ENCODE results near the gene ZNF701.
A peak's percentile ranks its signal among the peaks of the same experiment; 100 is the strongest.
"Not testable (repeated sequence)": the region's sequence is repeated elsewhere in the genome, so short reads cannot be mapped to it uniquely, and the experiment has no call there.

The ZNF701 gene

GRCh38 chr19:52570000-52570861, at the start of gene ZNF701:
TSS of gene ZNF701 (plus strand) at chr19:52570287. CDS start at chr19:52574148, 3,861 bp downstream.
- peak; percentile 76 for DNase-seq

DNA sequence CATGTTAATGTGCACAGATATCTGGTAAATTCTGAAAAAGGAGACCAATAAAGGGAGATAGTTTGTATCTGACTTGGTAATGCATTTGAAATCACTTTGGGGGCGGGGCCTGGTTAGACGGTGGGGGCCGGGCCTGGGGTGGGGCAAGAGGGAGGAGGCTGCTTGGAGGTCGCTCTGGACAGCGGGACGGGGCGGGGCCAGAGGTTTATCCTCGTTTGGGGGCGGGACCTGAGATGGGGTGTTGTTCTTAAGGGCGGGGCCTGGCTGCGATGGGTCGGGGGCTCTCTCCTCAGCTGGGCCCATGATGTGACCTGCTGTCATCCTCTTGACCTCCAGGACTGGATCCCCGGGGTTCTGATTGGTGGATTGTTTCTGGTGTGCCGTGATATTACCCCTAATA, 47.5 kb upstream of the ZNF701 start:
- DNase-seq = no peak

GRCh38 chr19:52524086-52524485, 46.0 kb upstream of the ZNF701 start:
- no peak for DNase-seq

GRCh38 chr19:52527134-52527955, 42.7 kb upstream of the ZNF701 start, which contains the start of gene ZNF808:
TSS of gene ZNF808 (plus strand) at chr19:52527668. CDS start at chr19:52543285, 15,617 bp downstream.
- DNase-seq = peak; percentile 76

DNA sequence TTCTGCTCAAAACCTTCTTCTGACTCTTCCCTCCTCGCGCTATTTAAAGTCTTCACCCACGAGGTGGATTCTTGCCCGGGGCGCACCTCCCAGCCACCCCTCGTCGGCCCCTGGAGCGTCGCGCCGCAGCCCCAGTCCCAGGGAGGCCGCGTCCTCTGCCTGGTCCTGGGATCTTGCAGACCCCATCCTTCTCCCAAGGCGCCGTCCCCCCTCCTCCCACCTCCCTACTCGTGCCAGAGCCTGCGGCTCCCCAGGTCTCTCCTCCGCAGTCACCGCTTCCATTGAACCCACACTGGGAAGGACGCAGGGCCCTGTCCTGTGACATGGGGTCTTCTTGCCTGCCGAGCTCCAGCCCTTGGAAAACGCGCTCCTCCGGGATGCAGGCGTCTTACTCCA, 42.1 kb upstream of the ZNF701 start:
- no peak for DNase-seq

- DNase-seq = no peak
Observed at GRCh38 chr19:52532480-52532879, 37.6 kb upstream of the ZNF701 start.

- no peak for DNase-seq
Observed at GRCh38 chr19:52533901-52534300, 36.2 kb upstream of the ZNF701 start.

- DNase-seq = not testable (repeated sequence)
Observed at GRCh38 chr19:52535385-52535770, 34.7 kb upstream of the ZNF701 start.

DNA sequence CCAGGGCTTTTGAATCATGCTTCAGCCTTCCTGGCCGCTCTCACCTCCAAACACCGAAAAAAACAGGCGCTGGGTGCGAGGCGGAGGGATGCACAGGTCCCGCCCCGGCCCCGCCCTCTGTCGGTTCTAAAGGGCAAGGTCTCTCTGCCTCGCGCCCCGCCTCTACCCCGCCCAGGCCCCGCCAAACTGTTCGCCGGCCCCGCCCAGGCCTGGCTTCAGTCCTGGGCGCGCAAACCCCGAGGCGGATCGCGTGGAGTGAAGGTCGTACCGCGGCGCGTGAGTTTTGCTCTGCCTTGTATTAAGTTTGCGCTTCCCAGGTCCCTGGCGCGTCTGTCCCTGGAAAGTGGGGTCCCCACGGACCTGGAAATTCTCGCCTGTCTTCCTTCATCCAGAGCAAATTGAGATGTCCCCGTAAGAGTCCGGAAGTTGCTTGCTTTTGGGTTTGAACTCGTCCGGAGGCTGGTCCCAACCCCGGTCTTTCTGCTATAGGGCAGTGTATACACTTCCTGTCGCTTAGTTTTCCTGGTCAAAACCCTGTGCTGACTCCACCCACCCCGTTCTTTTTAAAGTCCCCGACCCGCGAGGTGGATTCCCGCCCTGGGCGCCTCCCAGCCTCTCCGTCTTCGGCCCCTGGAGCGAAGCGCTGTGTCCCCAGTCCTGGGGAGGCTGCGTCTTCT, 34.2 kb upstream of the ZNF701 start:
- peak; percentile 66 for DNase-seq

DNA sequence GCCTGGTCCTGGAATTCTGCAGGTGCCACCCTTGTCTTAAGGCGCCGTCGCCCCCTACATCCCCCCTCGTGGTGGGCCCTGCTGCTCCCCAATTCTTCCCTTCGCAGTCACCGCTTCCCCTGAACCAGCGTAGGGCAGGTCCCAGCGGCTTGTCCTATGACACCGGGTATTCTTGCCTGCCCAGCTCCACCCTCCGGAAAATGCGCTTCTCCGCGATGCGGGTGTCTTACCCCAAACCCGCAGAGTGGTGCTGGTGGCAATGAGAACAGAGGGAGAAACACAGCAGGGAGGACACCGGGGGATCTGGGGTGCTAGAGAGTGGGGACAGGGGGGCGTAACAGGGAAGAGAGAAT, 33.7 kb upstream of the ZNF701 start:
- no peak for DNase-seq

- DNase-seq = not testable (repeated sequence)
Observed at GRCh38 chr19:52538815-52539214, 31.3 kb upstream of the ZNF701 start.

- DNase-seq = not testable (repeated sequence)
Observed at GRCh38 chr19:52541176-52541575, 28.9 kb upstream of the ZNF701 start.

GRCh38 chr19:52541608-52542007, 28.5 kb upstream of the ZNF701 start:
- DNase-seq = no peak

GRCh38 chr19:52542541-52542940, 27.5 kb upstream of the ZNF701 start:
- not testable (repeated sequence) for DNase-seq

- DNase-seq = no peak
Observed at GRCh38 chr19:52542984-52543664, 27.0 kb upstream of the ZNF701 start.

DNA sequence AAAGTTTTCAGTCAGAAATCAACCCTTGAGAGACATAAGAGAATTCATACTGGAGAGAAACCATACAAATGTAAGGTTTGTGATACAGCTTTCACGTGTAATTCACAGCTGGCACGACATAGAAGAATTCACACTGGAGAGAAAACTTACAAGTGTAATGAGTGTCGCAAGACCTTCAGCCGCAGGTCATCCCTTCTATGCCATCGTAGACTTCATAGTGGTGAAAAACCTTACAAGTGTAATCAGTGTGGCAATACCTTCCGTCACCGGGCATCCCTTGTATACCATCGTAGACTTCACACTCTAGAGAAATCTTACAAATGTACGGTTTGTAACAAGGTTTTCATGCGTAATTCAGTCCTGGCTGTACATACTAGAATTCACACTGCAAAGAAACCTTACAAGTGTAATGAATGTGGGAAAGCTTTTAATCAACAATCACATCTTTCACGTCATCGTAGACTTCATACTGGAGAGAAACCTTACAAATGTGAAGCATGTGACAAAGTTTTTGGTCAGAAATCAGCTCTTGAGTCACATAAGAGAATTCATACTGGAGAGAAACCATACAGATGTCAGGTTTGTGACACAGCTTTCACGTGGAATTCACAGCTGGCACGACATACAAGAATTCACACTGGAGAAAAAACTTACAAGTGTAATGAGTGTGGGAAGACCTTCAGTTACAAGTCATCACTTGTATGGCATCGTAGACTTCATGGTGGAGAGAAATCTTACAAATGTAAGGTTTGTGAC, 15.7 kb upstream of the ZNF701 start:
- DNase-seq = no peak

GRCh38 chr19:52557231-52557995, 12.7 kb upstream of the ZNF701 start:
- DNase-seq = no peak

DNA sequence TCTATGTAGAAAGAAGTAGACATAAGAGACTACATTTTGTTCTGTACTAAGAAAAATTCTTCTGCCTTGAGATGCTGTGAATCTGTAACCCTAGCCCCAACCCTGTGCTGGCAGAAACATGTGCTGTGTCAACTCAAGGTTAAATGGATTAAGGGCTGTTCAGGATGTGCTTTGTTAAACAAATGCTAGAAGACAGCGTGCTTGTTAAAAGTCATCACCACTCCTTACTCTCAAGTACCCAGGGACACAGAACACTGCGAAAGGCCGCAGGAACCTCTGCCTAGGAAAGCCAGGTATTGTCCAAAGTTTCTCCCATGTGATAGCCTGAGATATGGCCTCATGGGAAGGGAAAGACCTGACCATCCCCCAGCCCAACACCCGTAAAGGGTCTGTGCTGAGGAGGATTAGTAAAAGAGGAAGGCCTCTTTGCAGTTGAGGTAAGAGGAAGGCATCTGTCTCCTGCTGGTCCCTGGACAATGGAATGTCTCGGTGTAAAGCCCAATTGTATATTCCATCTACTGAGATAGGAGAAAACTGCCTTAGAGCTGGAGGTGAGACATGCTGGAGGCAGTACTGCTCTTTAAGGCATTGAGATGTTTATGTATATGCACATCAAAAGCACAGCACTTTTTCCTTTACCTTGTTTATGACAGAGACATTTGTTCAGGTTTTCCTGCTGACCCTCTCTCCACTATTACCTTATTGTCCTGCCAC, 11.2 kb upstream of the ZNF701 start:
- not testable (repeated sequence) for DNase-seq

DNA sequence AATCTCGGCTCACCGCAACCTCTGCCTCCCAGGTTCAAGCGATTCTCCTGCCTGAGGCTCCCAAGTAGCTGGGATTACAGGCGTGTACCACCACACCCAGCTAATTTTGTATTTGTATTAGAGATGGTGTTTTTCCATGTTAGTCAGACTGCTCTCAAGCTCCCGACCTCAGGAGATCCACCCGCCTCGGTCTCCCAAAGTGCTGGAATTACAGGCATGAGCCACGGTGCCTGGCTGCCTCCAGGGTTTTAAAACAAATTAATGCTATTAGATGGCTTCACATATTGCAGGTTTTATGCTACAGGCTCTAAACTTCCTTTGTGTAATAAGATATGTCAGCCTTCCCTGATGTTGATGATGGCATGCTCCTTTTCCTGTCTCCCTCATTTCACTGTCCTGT, 8.5 kb upstream of the ZNF701 start:
- not testable (repeated sequence) for DNase-seq

- DNase-seq = no peak
Observed at GRCh38 chr19:52566121-52566520, 4.0 kb upstream of the ZNF701 start.

Data from amniotic stem cell (primary cell).